ENCODE data around the gene CDH5. TPM values are rescaled to one million over a fixed set of nuclear protein-coding genes. Genes with fewer than 3 reads are reported as not detected.

Gene CDH5
- total and polyA plus RNA-seq, 2 of the 13 experiments (the other 11 are each of a cell fraction or from before 2014, with no cell fraction given) = 0.71 to 1.1 TPM

- FAIRE-seq (no peak), ATAC-seq (no peak), DNase-seq (ENCODE audit: low spot score) (no peak)
- Histone ChIP-seq H3K27me3 (ENCODE audit: control insufficient read depth in 1 of 2, insufficient read depth in 2 of 2, low read length in 2 of 2) (peaks cover 8 to 9% of the 10 kb centered on the region in 2 experiments; a peak in 4 of 5 replicates), H3K79me2 (ENCODE audit: insufficient read depth, low read length) (no peaks in the 10 kb centered on the region), H3K4me2 (ENCODE audit: low read depth, low read length) (no peak overlapping the region), H3K4me1 (ENCODE audit: insufficient read depth, low read length) (peaks cover 37% of the 10 kb centered on the region), H2AFZ (ENCODE audit: low read length) (no peak overlapping the region), H4K20me1 (ENCODE audit: insufficient read depth, low read length) (no peaks in the 10 kb centered on the region), H3K36me3 (replicated peaks in 1 of 2; ENCODE audit: control insufficient read depth in 1 of 2, insufficient read depth in 2 of 2, low read length in 2 of 2) (no peaks in the 10 kb centered on the region), H3K4me3 (replicated peaks in 1 of 3; ENCODE audit: insufficient read depth in 1 of 3, low read depth in 2 of 3, low read length in 3 of 3) (no peak overlapping the region), H3K9me3 (ENCODE audit: low read length) (no peaks in the 10 kb centered on the region), H3K9ac (ENCODE audit: insufficient read depth, low read depth, low read length) (no peak overlapping the region), H3K27ac (ENCODE audit: extremely low read length, insufficient read depth, low read length) (no peak overlapping the region)
- in situ Hi-C loops (cut with HindIII; ENCODE audit: extremely low pct_ligation_motif_present, low pct_unique_long_range_greater_than_20kb) (no loop called here), intact Hi-C loops (cut with micrococcal nuclease; ENCODE audit: unreplicated experiment) (no loop called here)
- 48% methylated on average over 11 of the region's 15 CpGs for WGBS (ENCODE audit: low lambda C conversion rate)
- POLR2A ChIA-PET = no interaction called here
- CTCF ChIA-PET (ENCODE audit: low intra/inter-chr PET ratio, low total read pairs) = no interaction called here
- no TSS peak for BruUV-seq (replicated peaks)
- TF ChIP-seq MNT (IDR thresholded peaks at IDR 0.05) (peak; percentile 87), KAT8 (CRISPR knock-in tag; IDR thresholded peaks at IDR 0.05) (no peak), SRSF4 (IDR thresholded peaks at IDR 0.05; ENCODE audit: low read depth, low read length, poor library complexity, severe bottlenecking) (no peak)
These were observed 5.8 kb downstream of the CDH5 start for GRCh38 chr16:66372078-66372897.

- Histone ChIP-seq H3K27me3 (ENCODE audit: control insufficient read depth in 1 of 2, insufficient read depth in 2 of 2, low read length in 2 of 2) (peaks cover 8 to 9% of the 10 kb centered on the region in 2 experiments; a peak in 4 of 5 replicates), H3K9ac (ENCODE audit: insufficient read depth, low read depth, low read length) (no peak overlapping the region), H3K9me3 (ENCODE audit: low read length) (no peaks in the 10 kb centered on the region), H3K27ac (ENCODE audit: extremely low read length, insufficient read depth, low read length) (no peak overlapping the region), H3K79me2 (ENCODE audit: insufficient read depth, low read length) (no peaks in the 10 kb centered on the region), H2AFZ (ENCODE audit: low read length) (no peak overlapping the region), H3K4me3 (replicated peaks in 1 of 3; ENCODE audit: insufficient read depth in 1 of 3, low read depth in 2 of 3, low read length in 3 of 3) (no peak overlapping the region), H3K36me3 (replicated peaks in 1 of 2; ENCODE audit: control insufficient read depth in 1 of 2, insufficient read depth in 2 of 2, low read length in 2 of 2) (no peaks in the 10 kb centered on the region), H3K4me2 (ENCODE audit: low read depth, low read length) (no peak overlapping the region), H3K4me1 (ENCODE audit: insufficient read depth, low read length) (peaks cover 41% of the 10 kb centered on the region), H4K20me1 (ENCODE audit: insufficient read depth, low read length) (no peaks in the 10 kb centered on the region)
- in situ Hi-C loops (cut with HindIII; ENCODE audit: extremely low pct_ligation_motif_present, low pct_unique_long_range_greater_than_20kb) = no loop called here
- ATAC-seq (no peak), DNase-seq (ENCODE audit: low spot score) (no peak), FAIRE-seq (no peak)
- intact Hi-C loops (cut with micrococcal nuclease; ENCODE audit: unreplicated experiment) = no loop called here
- CTCF ChIA-PET (ENCODE audit: low intra/inter-chr PET ratio, low total read pairs) = no interaction called here
- BruUV-seq (replicated peaks) = no TSS peak
- POLR2A ChIA-PET = no interaction called here
- WGBS (ENCODE audit: low lambda C conversion rate) = 58% methylated on average over 4 of the region's 4 CpGs
- TF ChIP-seq EHMT2 (IDR thresholded peaks at IDR 0.05; ENCODE audit: borderline replicate concordance, low read depth, low read length) = no peak
- TF ChIP-seq ZNF282 (IDR thresholded peaks at IDR 0.05; ENCODE audit: partially characterized antibody) = no peak
- TF ChIP-seq ZNF75D (CRISPR knock-in tag; IDR thresholded peaks at IDR 0.05; ENCODE audit: borderline replicate concordance) = no peak
- TF ChIP-seq MAX (IDR thresholded peaks at IDR 0.05) = no peak
- TF ChIP-seq HNF4A (CRISPR knock-in tag; IDR thresholded peaks at IDR 0.05) = no peak
- TF ChIP-seq MTF2 (CRISPR knock-in tag; IDR thresholded peaks at IDR 0.05; ENCODE audit: borderline replicate concordance) = no peak
- TF ChIP-seq ZNF18 (CRISPR knock-in tag; IDR thresholded peaks at IDR 0.05; ENCODE audit: insufficient replicate concordance) = no peak
- TF ChIP-seq ISX (CRISPR knock-in tag; conservative IDR thresholded peaks at IDR 0.05) = no peak
- no peak for TF ChIP-seq PLSCR1 (CRISPR knock-in tag; IDR thresholded peaks at IDR 0.05; ENCODE audit: borderline replicate concordance)
- no peak for TF ChIP-seq ELK4 (CRISPR knock-in tag; IDR thresholded peaks at IDR 0.05; ENCODE audit: borderline replicate concordance)
These were observed 6.3 kb downstream of the CDH5 start for GRCh38 chr16:66372898-66373155.

Data from HepG2 (cell line).